K562 (cell line): ENCODE results near the gene THSD8.

ENCODE experiments used
- BRD9 ChIP-seq: fragments of 450-650 bp; IDR thresholded peaks from 2 replicates; pipeline ENCODE4 v1.6.1; 2018; ENCODE audit warnings: low read depth; ENCODE audit not compliant: partially characterized antibody
- CBX2 ChIP-seq: fragments of 200-600 bp; sonication (generic); IDR thresholded peaks from one replicate; pipeline ENCODE4 v1.6.1; 2012; ENCODE audit warnings: mild to moderate bottlenecking, low read length, inconsistent platforms; ENCODE audit not compliant: insufficient read depth, poor library complexity, severe bottlenecking
- FOXM1 ChIP-seq, 2 experiments: fragments of 450-650 bp in 1 of 2; sonication (generic) in 1 of 2; formaldehyde crosslinking in 1 of 2; IDR thresholded peaks; 2 replicates each; pipeline versions ENCODE4 v1.6.1 to v1.9.0; 2017 to 2022; ENCODE audit warnings: low read depth in 2 of 2, mild to moderate bottlenecking in 2 of 2, missing genetic modification reagents in 1 of 2, moderate library complexity in 1 of 2
- RAD21 ChIP-seq, 2 experiments: fragments of 250-450 bp in 1 of 2; fragments of 450-650 bp in 1 of 2; sonication (Bioruptor Pico) in 1 of 2; formaldehyde crosslinking in 1 of 2; IDR thresholded peaks in 1 of 2; conservative IDR thresholded peaks in 1 of 2; 2 replicates each; pipeline versions ENCODE4 v1.4.0 to v1.8.0; 2020 to 2022; ENCODE audit warnings: mild to moderate bottlenecking in 2 of 2, moderate library complexity in 1 of 2
- RAD51 ChIP-seq: fragments of 450-650 bp; IDR thresholded peaks from 2 replicates; pipeline ENCODE4 v1.7.1; 2016; ENCODE audit warnings: low read depth, mild to moderate bottlenecking, borderline replicate concordance
- SIN3A ChIP-seq, 2 experiments: fragments of 150-350 bp in 1 of 2; IDR thresholded peaks; 2 replicates each; pipeline ENCODE4 v1.6.1; 2011 to 2016; ENCODE audit warnings: borderline replicate concordance in 2 of 2, low read depth in 2 of 2, low read length in 2 of 2, mild to moderate bottlenecking in 2 of 2, moderate library complexity in 2 of 2; ENCODE audit not compliant: control insufficient read depth in 1 of 2
- TARDBP ChIP-seq: fragments of 450-650 bp; IDR thresholded peaks from 2 replicates; pipeline ENCODE4 v1.6.1; 2016
- TCFL5 ChIP-seq: fragments of 250-450 bp; sonication (Bioruptor Pico); conservative IDR thresholded peaks from 2 replicates; pipeline ENCODE4 v1.6.1; 2021; ENCODE audit warnings: mild to moderate bottlenecking, moderate library complexity, matching md5 sums
- YBX1 ChIP-seq: fragments of 450-650 bp; IDR thresholded peaks from 2 replicates; pipeline ENCODE4 v1.7.1; 2016; ENCODE audit warnings: mild to moderate bottlenecking

DNA sequence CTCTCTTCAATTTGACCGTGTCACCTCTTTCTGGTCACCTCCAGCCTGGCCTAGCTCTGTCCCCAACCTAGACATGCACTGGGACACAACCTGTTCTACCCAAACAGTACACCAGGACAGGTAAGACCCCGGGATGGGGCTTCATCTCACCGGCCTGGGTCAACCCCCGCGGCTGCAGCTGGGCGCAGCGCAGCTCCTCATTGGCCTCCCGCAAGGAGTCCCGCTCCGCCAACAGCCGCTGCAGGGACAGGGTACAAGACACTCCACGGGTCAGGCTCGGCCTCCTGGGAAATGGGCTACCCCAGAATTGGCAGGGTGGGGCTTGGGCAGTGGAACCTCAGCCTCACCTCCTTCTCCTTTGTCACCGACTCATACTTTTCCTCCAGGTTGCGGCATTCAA is 34.2 kb upstream of the THSD8 start:
- TF ChIP-seq CBX2, result no peak
- TF ChIP-seq RAD21 (CRISPR knock-in tag; conservative IDR thresholded peaks at IDR 0.05 in 1 of 2, IDR thresholded peaks at IDR 0.05 in 1 of 2), result no peak
- no peak for TF ChIP-seq YBX1
- TF ChIP-seq FOXM1 (IDR thresholded peaks at IDR 0.05; ENCODE audit: low read depth), result no peak
- TF ChIP-seq FOXM1 (CRISPR knock-in tag; IDR thresholded peaks at IDR 0.05; ENCODE audit: low read depth), result no peak
- no peak for TF ChIP-seq TCFL5 (CRISPR knock-in tag)
- no peak for TF ChIP-seq RAD51
- no peak for TF ChIP-seq BRD9
- no peak for TF ChIP-seq TARDBP
- TF ChIP-seq SIN3A (IDR thresholded peaks at IDR 0.05; ENCODE audit: borderline replicate concordance in 2 of 2, control insufficient read depth in 1 of 2, low read depth in 2 of 2, low read length in 2 of 2), result no peak
